ENCODE measurements around the gene NPAS3. TPM values are rescaled to one million over a fixed set of nuclear protein-coding genes. Genes with fewer than 3 reads are reported as not detected.

The NPAS3 gene
- total and polyA plus RNA-seq, 2 donors (not counting 3 experiments of a cell fraction or from before 2014, with no cell fraction given): 0.10 to 0.13 TPM

DNA sequence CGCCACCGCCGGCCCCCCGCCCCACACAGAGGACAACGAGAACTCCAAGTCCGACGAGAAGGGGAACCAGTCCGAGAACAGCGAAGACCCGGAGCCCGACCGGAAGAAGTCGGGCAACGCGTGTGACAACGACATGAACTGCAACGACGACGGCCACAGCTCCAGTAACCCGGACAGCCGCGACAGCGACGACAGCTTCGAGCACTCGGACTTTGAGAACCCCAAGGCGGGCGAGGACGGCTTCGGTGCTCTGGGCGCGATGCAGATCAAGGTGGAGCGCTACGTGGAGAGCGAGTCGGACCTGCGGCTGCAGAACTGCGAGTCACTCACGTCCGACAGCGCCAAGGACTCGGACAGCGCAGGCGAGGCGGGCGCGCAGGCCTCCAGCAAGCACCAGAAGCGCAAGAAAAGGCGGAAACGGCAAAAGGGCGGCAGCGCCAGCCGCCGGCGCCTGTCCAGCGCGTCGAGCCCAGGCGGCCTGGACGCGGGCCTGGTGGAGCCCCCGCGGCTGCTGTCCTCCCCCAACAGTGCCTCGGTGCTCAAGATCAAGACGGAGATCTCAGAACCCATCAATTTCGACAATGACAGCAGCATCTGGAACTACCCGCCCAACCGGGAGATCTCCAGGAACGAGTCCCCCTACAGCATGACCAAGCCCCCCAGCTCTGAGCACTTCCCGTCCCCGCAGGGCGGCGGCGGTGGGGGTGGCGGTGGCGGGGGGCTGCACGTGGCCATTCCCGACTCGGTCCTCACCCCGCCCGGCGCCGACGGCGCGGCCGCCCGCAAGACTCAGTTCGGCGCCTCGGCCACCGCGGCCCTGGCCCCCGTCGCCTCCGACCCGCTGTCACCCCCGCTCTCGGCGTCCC, 861.3 kb downstream of the NPAS3 start:
- no peak overlapping the region for H3K27ac ChIP-seq (ENCODE audit: insufficient read depth, low read depth, low read length)
- no peak overlapping the region for H3K9ac ChIP-seq (replicated peaks; ENCODE audit: extremely low read depth, insufficient read depth, low read length)
- no peaks in the 10 kb centered on the region for H3K36me3 ChIP-seq (ENCODE audit: control insufficient read depth in 2 of 2, extremely low read depth in 1 of 2, insufficient read depth in 2 of 2, low read length in 2 of 2)
- no peaks in the 10 kb centered on the region for H3K9me3 ChIP-seq (replicated peaks; ENCODE audit: control insufficient read depth, insufficient read depth, low read length)
- no peaks in the 10 kb centered on the region for H4K20me1 ChIP-seq (replicated peaks; ENCODE audit: control insufficient read depth, extremely low read depth, insufficient read depth, low read length)
- dilution Hi-C loops (cut with MboI; ENCODE audit: extremely low pct_ligation_motif_present, low sequenced_read_pairs): loop anchor here (25.0 kb wide), 2 partner anchors 138 to 338 kb away; no protein-coding TSS in a partner anchor
- H2AFZ ChIP-seq (ENCODE audit: low read depth, low read length): peak overlapping the region; percentile 72
- intact Hi-C loops (cut with micrococcal nuclease): loop anchor here (10.0 kb wide), 2 partner anchors 515 to 865 kb away; partner anchors contain the start of gene NPAS3
- BruUV-seq (replicated peaks): no TSS peak
- CTCF ChIA-PET: no interaction called here
- peaks cover 2% of the 10 kb centered on the region for H3K4me1 ChIP-seq (ENCODE audit: control insufficient read depth, extremely low read depth, insufficient read depth, low read length)
- H3K79me2 ChIP-seq (ENCODE audit: control insufficient read depth, insufficient read depth, low read length): no peaks in the 10 kb centered on the region
- POLR2A ChIA-PET: interaction anchor here (0.6 kb wide), 1 partner anchor 48 kb away, joined by 3 read pairs; no protein-coding TSS in a partner anchor
- peak; percentile 36 for TF ChIP-seq EZH2 (IDR thresholded peaks at IDR 0.05; ENCODE audit: borderline replicate concordance, low read depth, low read length, severe bottlenecking)
- no peak for TF ChIP-seq JUN (IDR thresholded peaks at IDR 0.05; ENCODE audit: borderline replicate concordance, insufficient read depth, insufficient read length, low read depth)
- FAIRE-seq (peak; percentile 64), DNase-seq (ENCODE audit: low read depth, low spot score) (peak; percentile 16)
- H3K4me3 ChIP-seq (replicated peaks in 1 of 3; ENCODE audit: insufficient read depth in 1 of 3, low read depth in 1 of 3, low read length in 3 of 3): no peak overlapping the region
- H3K4me2 ChIP-seq (ENCODE audit: insufficient read depth, low read length): peak overlapping the region; percentile 25
- H3K9me1 ChIP-seq (replicated peaks; ENCODE audit: control insufficient read depth, extremely low read depth, insufficient read depth, low read length): no peaks in the 10 kb centered on the region
- peaks cover 13 to 24% of the 10 kb centered on the region in 2 experiments for H3K27me3 ChIP-seq (ENCODE audit: control insufficient read depth in 2 of 2, insufficient read depth in 2 of 2, low read length in 2 of 2)

GRCh38 chr14:33800735-33801163, 862.1 kb downstream of the NPAS3 start:
- DNase-seq (ENCODE audit: low read depth, low spot score): no peak
- no peak overlapping the region for H3K4me3 ChIP-seq (replicated peaks in 1 of 3; ENCODE audit: insufficient read depth in 1 of 3, low read depth in 1 of 3, low read length in 3 of 3)
- no peaks in the 10 kb centered on the region for H3K79me2 ChIP-seq (ENCODE audit: control insufficient read depth, insufficient read depth, low read length)
- no peaks in the 10 kb centered on the region for H4K20me1 ChIP-seq (replicated peaks; ENCODE audit: control insufficient read depth, extremely low read depth, insufficient read depth, low read length)
- no peak overlapping the region for H3K27ac ChIP-seq (ENCODE audit: insufficient read depth, low read depth, low read length)
- no peaks in the 10 kb centered on the region for H3K36me3 ChIP-seq (ENCODE audit: control insufficient read depth in 2 of 2, extremely low read depth in 1 of 2, insufficient read depth in 2 of 2, low read length in 2 of 2)
- H2AFZ ChIP-seq (ENCODE audit: low read depth, low read length): no peak overlapping the region
- dilution Hi-C loops (cut with MboI; ENCODE audit: extremely low pct_ligation_motif_present, low sequenced_read_pairs) (no loop called here), intact Hi-C loops (cut with micrococcal nuclease) (no loop called here)
- POLR2A ChIA-PET: no interaction called here
- no TSS peak for BruUV-seq (replicated peaks)
- peaks cover 2% of the 10 kb centered on the region for H3K4me1 ChIP-seq (ENCODE audit: control insufficient read depth, extremely low read depth, insufficient read depth, low read length)
- peaks cover 13 to 27% of the 10 kb centered on the region in 2 experiments for H3K27me3 ChIP-seq (ENCODE audit: control insufficient read depth in 2 of 2, insufficient read depth in 2 of 2, low read length in 2 of 2)
- H3K9me3 ChIP-seq (replicated peaks; ENCODE audit: control insufficient read depth, insufficient read depth, low read length): no peaks in the 10 kb centered on the region
- H3K9me1 ChIP-seq (replicated peaks; ENCODE audit: control insufficient read depth, extremely low read depth, insufficient read depth, low read length): no peaks in the 10 kb centered on the region
- TF ChIP-seq POLR2A (IDR thresholded peaks at IDR 0.05; ENCODE audit: low read depth, low read length): no peak
- peak; percentile 17 for TF ChIP-seq EZH2 (IDR thresholded peaks at IDR 0.05; ENCODE audit: borderline replicate concordance, low read depth, low read length, severe bottlenecking)
- no peak for FAIRE-seq
- no peak overlapping the region for H3K4me2 ChIP-seq (ENCODE audit: insufficient read depth, low read length)
- CTCF ChIA-PET: no interaction called here
- no peak overlapping the region for H3K9ac ChIP-seq (replicated peaks; ENCODE audit: extremely low read depth, insufficient read depth, low read length)

Data from endothelial cell of umbilical vein (primary cell).